GM18526 (cell line): Measurements from ENCODE around the gene CREB3L1.

Experiments
- POLR2A ChIP-seq: IDR thresholded peaks from 3 replicates; pipeline ENCODE4 v1.6.1; 2011; ENCODE audit not compliant: insufficient read length; ENCODE audit errors: extremely low read depth

Gene CREB3L1

DNA sequence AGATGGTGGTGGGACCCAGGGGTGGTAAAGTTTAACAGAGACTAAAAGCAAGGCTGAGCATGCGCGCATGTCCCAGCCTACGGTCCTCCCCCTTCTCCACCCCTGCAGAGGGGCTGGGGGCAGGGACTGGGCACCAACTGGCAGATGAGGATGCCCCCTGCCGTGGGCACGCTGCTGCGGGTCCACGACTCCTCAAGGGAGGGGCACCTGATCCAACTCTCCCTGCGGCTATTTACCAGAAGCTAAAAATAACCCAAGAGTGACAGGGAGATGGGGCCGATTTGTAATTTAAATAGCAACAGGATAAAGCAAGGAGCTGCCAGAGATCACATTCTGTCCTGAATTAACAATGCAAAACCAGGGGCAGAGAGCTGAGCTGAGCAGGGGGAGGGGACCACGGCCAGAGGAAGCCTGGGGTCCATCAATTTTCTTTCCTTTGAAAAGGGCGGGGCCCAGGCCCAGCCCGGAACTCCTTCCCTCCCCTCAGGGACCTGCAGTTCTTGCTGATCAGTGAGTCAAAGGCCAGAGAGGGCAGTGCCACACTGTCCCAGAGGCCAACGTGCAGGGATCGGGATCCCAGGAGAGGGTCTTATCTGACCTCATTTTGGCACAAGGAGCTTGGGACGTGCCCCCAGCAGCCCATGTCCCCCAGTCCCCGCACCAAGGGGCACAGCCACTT, 61.7 kb downstream of the CREB3L1 start:
- no peak for TF ChIP-seq POLR2A

DNA sequence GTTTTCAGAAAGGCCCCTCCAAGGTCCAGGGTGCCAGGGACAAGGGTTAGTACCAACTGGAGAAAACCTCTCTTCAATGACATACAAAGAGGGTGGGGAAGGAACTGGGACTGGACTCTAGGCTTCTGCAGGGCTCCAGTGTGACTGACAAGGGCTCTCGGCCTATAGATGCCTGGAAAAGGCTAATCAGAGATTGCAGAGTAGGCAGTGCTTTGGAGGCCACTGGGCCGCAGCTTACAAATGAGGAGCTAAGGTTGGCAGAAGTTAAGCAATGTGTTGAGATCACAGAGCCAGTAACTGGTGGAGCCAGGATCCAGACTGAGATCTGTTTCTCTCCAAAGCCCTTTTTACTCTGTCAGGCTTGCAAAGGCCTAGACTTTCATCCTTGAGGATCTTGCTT, 62.4 kb downstream of the CREB3L1 start:
- no peak for TF ChIP-seq POLR2A

DNA sequence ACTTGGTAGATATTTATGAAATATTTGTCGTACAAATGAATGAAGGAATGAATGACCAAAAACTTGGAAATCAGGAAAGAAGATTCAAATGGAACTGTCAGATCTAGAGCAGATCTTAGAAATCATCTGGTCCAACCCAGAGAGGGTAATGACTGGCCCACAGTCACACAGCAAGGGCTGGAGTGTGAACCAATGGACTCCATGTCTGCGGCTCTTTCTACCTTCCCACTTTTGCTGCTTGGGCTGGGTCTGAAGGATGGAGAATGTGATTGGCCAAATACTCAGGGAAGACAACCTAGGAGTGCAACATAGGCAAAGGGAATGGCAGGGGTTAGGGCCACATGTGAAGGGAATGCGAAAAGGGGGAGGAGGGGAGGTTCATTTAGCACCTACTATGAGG, 64.0 kb downstream of the CREB3L1 start:
- no peak for TF ChIP-seq POLR2A

DNA sequence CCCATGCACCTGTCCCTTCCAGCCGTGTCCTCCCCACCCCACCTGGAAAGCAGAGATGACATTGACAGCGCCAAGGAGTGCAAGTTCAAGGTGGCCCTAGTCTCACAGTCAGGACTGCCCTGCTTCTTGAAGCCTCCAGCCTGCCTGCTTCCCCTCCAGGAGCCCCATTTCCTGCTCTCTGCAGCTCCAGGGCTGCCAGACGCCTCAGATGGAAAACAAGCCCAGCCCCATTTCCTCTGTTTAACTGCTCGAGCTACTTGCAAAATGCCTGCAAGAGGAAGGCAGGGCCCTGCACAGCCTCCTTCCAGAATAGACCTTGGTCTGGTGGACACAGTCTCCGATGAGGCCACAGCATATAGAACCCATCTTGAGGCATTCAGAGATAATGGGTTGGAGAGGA, 64.8 kb downstream of the CREB3L1 start:
- TF ChIP-seq POLR2A, result no peak

DNA sequence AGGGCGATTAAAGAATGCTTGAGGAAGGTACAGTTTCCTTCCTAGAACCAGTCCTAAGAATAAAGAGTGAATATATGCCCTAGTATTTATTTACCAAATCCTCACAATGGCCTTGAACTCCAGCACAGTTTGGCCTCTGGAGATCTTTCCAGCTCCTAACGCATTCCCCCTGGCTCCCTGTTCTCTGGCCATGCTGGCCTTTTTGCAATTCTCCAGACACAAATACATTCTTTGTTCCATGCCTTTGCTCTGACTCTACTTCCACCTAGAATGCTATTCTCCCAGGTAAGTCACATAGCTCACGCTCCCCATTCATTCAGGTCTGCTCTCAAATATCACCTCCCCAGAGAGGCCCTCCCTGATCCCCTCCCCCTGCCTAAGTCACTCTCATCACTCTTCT, 66.1 kb downstream of the CREB3L1 start:
- no peak for TF ChIP-seq POLR2A

DNA sequence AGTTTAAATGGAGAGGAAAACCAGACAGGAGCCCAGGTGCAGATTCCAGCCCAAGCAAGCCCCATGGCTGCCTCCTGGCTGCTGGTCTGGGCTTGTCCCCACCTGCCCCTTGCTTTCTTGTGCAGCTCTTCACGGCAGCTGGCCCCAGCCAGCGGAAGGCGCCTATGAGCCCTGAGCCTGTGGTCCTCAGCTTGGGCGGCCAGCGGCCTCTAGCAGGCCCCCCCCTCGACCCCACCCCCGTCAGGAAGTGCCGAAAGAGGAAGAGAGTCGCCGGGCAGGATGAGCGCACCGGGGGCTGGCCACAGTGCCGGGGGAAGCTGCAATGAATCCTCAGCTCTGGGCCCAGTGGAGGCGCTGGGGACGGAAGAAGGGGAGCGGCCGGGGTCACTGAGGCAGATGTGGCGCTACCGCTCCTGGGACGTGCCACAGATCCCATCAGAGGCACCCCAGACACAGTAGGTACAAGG, 67.7 kb downstream of the CREB3L1 start:
- TF ChIP-seq POLR2A, result no peak

DNA sequence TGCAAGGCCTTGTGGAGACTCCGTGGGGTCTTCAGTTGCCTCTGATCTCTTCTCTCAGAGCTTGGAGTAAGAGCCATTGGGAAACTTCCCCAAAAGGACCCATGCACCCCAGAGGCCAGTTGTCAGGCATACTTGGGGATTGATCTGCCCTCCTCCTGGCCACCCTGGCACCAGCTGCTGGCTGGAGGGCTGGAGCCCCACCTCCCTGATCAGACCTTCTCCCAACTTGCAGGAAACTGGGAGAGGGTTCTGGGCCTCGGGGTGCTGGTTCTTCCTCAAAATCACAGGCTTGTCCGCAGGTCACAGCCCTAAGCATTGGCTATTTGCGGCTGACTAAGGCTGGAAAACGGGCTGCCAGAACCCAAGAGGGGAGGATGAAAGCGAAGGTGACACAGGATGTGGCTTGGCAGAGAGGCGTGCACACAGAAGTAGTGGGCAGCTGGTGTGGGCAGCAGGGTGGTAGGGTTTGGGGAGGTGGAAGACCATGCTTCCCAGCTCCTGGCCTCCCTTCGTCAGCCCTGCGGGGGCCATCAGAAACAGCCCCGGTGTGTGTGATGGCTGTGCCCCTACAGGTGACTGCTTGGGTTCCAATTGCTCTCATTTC, 68.5 kb downstream of the CREB3L1 start:
- TF ChIP-seq POLR2A, result no peak

DNA sequence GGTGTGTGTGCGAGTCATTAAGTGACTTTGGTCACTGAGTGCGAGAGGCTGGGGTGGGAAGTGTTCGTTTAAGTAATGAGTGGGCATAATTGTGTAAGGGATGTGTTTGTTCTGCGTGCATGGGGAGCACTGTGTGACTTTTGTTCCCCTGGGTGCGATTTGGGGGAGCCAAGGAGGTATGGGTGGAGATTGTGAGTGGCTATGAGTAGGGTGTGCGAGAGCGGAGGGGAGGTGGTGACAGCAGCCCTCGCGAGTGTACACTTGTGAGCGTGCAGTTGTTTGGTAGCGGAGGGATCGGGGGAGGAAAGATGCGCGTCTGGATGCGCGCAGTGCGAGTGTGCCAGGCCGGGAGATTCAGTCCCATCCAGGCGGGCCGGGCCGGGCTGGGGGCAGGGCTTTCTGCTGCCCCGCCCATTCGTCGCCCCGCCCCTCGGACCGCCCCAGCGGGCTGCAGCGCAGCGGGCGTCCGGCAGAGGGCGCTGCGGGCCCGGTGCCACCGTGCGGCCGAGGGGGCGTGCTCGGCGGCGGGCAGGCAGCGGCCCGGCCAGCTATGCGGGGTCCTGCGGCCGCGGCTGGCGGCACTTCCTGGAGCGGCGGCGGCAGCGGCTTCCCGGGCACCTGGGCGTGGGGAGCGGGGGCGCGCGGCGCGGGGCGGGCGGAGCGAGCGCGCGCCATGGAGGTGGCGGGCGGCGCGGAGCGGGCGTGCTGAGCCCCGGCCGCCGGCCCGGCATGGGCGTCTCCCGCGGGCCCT, 69.6 kb downstream of the CREB3L1 start, which contains the start of gene DGKZ:
Gene DGKZ, plus strand, starts transcription at position 578 of the 751 bp plus-strand sequence. CDS start 197 bp downstream, outside the sequence.
- TF ChIP-seq POLR2A, result peak; percentile 33

DNA sequence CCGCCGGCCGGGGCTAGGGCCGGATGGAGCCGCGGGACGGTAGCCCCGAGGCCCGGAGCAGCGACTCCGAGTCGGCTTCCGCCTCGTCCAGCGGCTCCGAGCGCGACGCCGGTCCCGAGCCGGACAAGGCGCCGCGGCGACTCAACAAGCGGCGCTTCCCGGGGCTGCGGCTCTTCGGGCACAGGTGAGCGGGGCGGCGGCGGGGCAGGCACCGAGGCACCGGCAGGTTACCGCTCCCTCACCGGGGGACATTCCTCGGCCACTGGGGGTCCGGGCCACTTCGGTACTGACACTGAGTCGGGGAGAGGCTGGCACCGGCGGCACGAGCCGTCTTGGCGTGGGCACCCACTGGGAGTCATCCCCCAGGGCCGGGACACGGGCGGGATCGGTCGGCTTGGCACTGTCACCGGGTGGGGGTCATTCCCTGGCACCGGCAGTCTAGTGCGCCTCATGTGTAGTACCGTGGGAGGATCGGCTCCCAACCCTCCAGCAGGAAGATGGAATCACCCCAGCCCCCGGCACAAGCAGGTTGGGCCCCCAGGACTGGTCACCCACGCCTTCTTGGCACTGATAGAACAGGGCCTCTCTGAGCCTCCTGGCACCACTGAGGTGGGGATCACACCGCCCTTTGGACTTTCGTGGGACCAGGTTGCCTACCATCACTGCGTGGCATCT, 70.3 kb downstream of the CREB3L1 start:
- no peak for TF ChIP-seq POLR2A

DNA sequence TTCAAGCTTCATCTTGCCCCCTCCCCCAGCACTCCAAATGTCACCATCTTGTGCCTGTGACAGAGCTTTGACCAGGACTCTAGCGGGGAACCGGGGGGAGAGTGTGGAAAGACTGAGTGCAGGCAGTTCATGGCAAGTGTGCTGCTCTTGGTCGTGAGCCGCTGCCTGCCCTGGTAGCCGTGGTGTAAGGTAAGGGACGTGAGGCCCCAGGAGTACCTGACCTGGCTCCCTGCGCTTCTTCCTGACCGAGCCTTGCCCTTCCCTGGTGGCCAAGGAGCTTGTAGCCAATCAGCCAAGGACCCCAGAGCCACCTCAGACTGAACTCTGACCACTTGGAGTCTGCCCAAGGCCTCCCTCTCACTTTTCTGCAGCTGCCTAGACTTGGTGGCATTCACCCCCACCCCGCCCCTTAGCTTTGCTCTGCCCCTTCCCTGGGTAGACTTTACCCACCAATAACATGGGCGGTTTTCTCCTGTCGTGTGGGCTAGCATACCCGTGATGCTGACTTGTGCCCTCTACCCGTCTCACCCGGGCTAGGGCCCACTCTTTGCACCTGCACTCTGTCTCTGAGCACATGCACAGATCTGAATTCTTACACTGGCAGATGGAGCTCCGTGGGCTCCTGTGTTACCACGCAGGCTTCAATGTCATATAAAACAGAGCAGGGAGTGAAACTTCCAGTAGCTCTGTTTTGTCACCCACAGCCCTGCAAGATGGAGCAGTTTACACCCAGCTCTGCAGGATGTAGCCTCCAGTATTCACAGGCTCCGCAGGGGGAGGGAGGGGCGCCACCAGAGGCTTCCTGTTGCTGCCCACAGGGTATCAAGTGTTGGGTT, 71.3 kb downstream of the CREB3L1 start:
- no peak for TF ChIP-seq POLR2A

DNA sequence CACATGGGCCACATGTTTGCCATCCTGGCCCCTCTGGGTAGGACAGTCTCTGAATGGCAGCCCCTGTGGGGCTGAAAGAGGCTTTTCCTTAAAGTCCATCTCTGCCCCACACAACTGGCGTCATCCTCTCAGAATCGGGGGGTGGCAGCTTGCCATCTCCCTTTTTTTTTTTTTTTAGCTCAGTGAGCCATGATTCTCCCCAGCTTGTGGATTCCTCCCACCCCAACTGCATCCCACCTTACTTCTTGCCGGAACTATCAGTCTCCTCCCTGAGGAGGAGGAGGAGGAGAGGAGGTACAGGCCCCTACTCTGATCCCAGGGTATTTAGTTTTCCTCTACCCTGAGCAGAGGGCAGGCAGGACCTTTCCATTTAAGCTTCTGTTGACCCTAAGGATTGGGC, 73.2 kb downstream of the CREB3L1 start:
- no peak for TF ChIP-seq POLR2A

DNA sequence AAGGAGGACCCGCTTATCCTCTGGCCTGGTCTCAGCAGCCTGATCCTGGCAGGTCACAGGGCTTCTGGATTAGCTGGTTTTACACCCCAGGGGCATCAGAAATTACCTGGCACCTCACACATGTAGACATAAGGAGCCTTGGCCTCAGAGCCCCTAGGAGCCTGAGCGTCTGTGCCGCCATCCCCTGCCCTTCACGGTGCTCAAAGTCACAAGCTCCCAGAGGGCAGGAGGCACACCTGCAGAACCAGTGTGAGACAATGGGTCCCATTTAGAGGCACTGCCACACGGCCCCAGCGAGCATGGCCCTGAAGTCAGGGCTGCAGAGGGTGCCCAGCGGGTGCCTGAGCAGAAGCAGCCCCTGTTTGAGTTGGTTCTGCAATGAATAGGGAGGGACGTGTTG, 73.7 kb downstream of the CREB3L1 start:
- no peak for TF ChIP-seq POLR2A

DNA sequence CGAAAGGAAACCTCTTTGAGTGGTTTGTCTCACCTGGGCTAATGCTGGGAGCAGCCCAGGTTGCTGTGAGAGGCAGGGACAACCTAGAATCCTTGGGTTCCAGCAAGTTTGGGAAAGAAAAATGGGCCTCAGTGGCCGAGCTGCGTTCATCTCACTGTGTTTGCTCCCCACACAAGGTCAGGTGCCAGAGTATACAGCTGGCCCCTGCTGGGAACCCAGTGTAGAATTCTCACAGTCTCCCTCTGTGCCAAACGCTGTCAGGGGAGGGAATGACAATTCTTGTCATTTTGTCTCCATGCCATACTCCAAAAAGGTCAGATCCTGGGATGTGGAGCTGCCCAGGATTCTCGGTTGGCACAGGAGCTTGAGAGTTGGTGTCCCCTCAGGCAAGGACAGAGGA, 74.1 kb downstream of the CREB3L1 start:
- no peak for TF ChIP-seq POLR2A

DNA sequence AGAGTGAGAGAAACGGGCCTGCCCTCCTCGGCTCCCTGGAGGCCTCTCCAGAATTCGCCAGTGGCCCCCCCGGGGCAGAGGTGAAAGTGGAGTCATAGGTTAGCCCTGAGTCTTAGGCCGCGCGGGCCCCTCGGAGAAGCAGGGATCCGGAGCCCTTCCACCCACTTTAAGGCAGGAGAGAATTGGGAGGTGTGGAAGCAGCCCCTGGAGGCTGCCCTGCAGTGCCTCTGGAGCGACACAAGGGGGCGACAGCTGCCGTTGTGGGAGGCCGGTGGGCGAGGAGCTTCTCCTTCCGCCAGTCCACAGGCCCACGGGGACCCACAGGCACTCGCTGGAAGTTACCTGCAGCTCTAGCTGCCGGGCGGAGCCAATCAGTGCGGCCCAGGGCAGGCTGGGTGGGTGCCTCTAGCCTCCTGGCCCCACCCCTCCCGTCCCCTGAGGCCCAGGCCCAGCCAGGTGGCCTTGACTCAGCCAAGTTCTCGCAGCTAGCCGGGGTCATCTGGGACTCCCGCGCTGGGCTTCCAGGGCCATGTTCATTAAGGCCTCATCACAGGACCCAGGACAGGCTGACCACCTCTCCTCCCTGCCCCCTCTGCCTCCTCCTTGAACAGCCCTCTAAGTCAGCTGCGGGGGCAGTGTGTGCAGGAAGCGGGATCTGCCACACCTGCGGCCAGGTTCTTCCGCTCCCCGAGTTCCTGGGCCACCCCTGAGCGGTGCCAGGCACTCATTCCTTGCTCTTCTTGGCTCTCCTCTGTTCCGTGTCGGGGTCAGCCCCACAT, 74.8 kb downstream of the CREB3L1 start:
- TF ChIP-seq POLR2A, result no peak
